Activated CD8-positive, alpha-beta memory T cell treated with anti-CD3 and anti-CD28 coated beads, Interleukin-2, amount 50 U/mL, for 4 hours (primary cell): ENCODE data around the gene NPL.

Experiments used
- DNase-seq: peaks from one replicate; pipeline ENCODE4 v3.0.0-alpha.2; 2020

NPL gene

DNA sequence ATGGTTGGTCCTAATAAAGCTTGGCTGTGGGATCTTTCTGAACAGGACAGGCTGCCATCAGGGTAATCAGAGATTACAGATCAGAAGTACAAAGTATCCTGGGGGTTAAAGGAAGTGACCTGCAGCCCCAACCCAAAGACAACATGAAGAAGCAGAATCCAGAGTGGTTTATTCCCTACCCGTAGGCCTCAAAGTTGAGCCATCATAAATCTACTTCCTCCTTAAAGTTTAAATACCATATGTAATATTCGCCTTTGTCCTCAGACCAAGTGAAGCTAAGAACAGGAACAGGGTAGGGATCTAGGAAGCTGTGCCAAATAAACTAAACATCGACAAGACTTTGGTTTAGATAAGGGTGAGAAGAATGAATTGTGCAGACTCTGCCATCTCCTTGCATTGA lies 33.6 kb downstream of the NPL start:
- no peak for DNase-seq

DNA sequence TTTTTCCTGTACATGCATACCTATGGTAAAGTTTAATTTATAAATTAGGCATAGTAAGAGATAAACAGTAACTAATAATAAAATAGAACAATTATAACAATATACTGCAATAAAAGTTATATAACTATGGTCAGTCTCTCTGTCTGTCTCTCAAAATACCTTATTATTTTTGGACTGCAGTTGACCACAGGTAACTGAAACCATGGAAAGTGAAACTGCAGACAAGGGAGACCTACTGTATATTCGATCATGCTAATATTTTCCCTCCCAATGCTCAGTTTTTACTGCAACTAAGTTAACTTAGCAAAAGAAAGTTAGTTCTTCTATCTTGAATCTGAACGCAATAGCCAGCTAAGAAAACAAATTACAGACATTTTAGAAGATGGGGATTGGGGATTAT lies 37.3 kb downstream of the NPL start:
- no peak for DNase-seq

DNA sequence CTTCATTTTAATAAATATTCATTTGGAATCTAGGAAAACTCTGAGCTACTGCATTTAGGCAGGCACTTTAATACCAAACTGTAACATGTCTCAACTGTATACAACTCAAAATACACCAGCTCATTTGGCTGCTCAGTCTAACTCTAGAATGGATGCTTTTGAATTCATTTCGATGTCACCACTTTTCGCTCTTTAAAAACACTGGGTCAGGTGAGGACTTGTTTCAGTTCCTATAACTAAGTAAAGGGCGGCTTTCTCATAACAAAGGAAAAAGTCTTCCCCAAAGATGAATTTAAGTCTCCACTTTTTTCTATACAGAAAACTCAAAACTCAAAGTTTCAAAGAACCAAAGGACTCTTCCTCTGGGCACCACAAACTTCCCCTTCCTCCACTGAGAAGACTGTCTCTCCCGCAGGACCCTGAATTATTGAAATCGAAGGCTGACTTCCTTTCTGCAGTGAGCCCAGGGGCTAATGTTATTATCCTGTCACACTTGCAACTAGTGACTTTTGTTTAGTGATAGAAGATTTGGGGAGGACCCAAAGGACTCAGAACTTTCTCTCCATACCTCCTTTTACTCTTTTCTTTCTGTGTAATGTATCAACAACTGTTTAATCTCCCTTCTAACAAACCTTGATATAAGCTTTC lies 39.8 kb downstream of the NPL start:
- no peak for DNase-seq

DNA sequence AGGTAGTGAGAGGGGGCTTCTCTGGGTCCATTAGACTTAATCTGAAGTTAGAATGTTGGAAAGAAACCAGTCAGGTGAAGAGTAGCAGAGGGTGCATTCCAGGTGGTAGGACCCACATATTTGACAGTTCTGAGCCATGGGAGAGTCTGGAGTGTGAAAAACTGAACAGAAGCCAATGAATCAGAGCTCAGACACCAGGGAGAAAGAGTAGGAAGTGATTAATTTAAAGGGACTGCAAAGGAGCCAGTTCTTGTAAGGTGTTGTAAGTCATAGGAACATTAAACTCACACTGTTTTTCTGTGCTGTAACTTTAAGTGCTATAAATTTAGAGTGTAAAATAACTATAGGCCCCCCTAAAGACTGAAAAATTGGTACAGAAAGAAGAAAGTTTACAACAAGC lies 43.7 kb downstream of the NPL start:
- no peak for DNase-seq

DNA sequence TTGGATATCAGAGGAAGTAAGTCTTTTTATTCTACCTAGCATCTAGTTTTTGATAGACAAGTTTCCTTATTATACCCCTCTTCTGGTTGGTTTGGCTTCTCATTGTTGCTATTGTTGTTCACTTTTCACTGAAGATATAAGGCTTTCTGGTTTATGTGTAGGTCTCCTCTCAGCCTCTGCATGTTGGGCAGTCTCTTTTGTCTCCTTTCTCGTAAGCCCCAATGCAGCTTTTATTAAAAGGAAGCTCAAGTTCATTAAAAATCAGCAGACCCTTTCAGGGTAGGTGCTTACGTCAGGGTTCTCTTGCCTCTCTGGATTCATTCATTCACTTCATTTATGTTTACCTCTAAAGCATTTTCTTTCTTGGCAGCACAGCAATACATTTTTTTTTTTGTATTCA lies 44.8 kb downstream of the NPL start:
- DNase-seq, result no peak

DNA sequence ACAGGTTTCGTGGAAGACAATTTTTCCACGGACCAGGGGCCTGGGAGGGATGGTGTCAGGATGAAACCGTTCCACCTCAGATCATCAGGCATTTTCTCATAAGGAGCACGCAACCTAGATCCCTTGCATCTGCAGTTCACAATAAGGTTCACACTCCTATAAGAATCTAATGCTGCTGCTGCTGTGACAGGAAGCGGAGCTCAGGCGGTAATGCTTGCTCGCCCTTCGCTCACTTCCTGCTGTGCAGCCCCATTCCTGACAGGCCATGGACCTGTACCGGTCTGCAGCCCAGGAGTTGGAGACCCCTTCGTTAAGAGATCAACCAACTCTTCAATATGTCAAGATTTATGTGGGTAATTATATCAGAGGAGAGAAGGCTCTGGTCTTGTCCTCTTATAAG lies 46.2 kb downstream of the NPL start:
- no peak for DNase-seq

DNA sequence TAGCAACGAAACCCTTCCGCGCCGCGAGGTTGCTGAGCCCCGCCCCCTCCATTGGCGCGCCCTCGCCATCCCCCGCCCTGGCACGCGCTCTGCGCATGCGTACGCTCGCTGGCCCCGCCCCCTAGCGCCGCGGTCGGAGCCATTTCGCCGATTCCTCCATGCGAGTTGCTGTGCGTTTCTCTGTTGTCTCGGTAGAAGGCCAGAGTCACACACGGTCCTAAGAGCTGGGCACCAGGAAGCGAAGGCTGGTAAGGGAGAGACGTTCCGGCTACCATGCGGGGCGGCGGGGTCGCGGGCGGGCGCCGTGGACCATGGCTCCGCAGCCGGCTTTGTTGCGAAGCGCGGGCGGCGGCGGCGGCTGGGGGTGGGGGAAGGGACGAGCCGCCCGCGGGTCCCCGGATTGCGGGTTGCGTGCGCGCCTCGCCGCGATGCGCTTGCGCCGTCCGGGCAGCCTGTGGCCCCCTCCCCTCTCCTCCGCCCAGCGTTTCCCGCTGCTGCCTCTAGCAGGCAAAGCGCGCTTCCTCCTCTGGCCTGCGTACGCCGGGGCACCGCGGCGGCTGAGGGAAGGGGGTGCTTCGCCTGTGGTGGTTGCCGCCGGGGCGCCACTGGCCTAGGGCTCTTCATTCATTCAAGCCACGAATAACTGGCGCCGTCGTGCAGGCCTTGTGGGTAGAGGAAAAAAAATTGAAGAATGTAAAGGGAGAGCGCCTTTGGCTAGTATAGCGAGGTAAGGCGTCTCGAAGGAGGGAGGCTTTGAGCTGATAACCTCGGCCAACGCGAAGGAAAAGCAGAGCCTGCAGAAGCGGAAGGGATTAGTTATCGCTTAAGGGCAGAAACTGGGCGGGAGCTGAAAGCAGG lies 49.9 kb downstream of the NPL start, which contains the start of gene DHX9:
TSS of gene DHX9 (plus strand) at position 139 of the 858 bp plus-strand sequence. CDS start 3,220 bp downstream, outside the sequence.
- peak; percentile 96 for DNase-seq

DNA sequence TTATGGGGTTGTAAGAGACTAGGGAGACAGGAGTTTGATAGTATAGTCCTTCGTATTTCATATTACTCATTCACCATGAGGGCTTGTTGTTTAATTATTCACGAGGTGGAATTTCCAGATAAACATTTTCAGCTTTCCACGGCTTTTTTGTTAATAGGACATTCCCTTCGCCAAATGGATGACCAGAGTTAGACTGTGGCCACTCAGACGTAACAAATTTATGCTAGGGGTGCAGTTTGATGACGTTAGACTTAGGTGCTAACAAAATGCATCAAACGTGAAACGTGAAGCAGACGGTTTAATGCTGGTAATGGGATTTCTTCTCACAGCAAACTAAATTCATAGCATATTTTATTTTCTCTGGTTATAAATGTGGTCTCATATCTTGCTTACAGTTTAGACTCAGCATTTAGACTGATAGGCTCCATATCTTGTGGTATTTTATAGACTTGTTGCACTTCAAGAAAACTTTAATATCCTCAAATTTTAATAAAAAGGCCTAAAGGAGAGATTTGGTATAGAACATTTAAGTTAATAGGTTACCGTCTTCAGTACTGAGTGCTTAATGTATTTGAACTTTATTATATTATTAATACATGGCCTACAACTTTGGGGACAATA lies 51.9 kb downstream of the NPL start:
- DNase-seq, result no peak

DNA sequence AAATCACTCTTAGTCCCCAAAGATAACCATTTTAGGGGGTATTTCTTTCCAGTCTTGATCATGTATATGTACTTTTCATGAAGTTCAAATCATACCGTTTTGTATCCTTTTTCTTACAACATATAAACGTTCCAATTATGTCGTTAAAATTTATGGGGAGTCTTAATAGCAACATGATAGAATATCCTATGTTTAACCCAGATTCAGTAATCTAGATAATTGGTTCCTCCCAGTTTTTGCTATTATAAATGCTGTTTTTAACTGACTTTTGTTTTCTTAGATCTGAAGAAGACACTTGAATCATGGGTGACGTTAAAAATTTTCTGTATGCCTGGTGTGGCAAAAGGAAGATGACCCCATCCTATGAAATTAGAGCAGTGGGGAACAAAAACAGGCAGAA lies 52.7 kb downstream of the NPL start:
- DNase-seq, result no peak

DNA sequence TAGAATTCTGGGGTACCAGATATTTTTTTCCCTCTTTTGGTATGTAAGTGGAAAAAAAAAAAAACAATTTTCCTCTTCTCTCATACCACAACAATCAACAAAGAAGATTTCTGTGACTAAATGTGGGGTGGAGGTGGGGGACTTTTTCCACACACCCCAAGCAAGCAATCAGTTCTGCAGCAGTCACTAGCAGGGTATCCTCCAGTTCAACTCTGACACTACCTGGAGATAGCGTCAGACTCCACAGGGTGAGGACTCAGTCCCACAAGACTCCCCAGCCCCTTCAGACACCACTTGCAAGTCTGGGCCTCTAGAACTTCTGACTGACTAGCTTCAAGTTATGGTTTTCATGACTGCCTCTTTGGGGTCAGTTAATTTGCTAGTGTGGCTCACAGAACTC lies 55.8 kb downstream of the NPL start:
- peak; percentile 36 for DNase-seq

DNA sequence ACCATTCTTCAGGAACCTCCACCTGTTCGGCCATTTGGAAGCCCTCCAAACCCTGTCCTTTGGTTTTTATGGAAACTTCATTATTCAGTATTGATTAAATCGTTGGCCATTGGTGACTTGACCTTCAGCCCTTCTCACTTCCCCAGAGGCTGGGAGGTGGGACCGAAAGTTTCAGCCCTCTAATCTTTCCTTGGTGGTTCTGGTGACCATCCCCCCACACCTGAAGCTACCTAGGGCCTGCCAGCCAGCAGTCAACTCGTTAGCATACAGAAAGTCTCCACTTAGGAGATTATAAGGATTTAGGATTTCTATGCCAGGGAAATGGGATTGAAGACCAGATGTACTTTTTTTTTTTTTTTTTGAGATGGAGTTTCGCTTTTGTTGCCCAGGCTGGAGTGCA lies 56.3 kb downstream of the NPL start:
- DNase-seq, result no peak

DNA sequence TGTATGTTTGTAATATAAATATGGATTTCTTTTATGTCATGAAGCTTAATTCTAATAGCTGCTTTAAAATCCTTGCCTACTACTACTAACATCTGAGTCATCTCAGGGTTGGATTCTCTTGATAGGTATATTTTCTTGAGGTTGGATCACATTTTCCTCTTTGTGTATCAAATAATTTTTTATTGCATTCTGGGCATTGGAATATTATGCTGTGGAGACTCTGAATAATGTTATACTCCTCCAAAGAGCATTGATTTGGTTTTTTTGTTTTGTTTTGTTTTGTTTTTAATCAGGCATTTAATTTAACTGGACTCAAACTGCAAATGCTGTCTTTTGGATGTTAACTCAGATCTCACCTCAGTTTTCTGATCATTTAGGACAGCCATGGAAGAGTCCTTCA lies 57.5 kb downstream of the NPL start:
- DNase-seq, result no peak

DNA sequence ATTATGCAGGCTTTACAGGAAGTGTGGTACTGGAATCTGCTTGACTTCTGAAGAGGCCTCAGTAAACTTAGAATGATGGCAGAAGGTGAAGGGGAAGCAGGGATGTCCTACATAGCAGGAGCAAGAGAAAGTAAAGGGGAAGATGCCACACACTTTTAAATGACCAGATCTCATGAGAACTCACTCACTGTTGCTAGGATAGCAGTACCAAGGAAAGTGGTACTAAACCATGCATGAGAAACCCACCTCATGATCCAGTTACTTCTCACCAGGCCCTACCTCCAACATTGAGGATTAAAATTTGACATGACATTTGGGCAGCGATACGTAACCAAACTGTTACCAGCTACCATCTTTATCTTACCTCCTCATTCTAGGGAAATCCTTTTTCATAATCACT lies 59.2 kb downstream of the NPL start:
- DNase-seq, result no peak

DNA sequence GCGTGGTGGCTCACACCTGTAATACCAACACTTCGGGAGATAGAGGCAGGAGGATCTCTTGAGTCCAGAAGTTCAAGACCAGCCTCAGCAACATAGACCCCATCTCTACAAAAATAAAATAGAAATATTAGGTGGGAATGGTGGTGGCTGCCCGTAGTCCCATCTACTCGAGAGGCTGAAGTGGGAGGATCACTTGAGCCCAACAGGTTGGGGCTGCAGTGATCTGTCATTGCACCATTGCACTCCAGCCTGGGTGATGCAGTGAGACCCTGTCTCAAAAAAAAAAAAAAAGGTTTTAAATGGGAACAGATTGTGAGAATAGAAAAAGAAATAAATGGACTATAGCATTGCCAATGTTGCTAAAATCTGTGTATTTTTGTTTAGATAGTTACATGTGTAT lies 60.7 kb downstream of the NPL start:
- no peak for DNase-seq

DNA sequence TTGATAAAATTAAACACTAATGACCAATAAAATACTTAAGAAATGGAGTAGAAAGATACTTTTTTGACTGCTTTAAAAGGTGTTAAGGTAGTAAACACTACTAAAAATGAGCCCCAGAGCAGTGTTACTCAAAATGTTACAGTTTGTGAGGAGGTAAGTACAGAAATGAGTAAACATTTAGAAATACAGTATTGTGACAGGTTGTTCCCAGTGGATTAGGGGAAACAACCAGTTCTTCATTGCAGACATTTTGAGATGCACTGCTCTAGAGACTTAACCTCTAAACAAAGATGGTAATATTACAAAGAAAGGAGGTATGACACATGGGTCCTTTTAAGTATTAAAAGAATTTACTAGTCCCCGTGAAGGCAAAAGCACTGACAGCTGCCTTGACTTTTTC lies 62.3 kb downstream of the NPL start:
- DNase-seq, result no peak

DNA sequence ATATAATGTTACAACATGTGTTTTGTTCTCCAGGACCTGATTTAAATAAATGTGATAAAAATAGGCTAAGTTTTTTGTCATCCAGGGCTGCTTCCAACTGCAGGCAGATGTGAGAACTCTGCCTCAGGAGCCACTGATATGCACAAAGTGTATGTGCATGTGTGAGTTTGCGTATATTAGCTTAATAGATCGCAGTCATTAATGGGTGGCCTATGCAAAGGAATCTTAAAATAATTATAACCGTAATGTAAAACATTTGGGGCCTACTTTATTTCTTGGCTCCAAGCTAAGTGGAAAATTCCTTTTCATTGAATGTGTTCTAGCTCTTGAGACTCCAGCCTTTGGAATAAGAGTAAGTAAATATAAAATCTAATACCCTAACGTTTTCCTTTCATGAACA lies 66.3 kb downstream of the NPL start:
- DNase-seq, result no peak

DNA sequence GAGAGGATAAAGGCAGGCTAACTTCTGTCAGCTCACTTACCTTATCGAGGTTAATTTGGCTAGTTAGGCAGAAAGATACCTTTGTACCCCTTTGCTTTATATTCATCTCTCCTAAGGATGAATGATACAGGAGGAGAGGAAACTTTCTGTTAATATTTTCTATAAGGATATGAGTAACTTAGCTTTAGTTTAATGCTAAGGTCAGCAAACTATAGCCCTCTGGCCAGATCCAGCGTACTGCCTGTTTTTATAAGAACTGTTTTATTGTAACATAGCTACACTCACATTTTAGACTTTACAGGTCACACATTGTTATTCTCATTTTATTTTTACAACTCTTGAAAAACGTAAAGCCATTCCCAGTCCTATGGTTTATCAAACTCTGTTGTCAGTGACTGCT lies 67.6 kb downstream of the NPL start:
- DNase-seq, result no peak

DNA sequence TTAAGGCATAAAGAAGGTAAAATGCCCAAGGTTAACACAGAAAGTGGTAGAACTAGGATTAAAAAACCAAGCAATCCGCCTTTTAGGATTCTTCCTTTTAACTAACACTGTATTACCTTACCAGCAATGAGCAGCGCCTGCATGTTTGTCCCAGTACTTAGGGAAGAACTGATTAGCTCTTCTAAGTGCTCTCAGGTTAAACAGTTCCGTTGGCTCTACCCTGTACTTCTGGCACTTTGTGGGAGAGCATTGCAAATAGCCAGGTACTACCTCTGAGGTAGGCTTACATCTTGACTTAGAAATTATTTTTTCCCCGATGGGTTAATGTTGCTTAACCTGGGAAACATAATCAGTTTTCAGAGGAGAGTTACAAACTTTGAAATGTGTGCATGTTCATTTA lies 71.1 kb downstream of the NPL start:
- DNase-seq, result no peak

DNA sequence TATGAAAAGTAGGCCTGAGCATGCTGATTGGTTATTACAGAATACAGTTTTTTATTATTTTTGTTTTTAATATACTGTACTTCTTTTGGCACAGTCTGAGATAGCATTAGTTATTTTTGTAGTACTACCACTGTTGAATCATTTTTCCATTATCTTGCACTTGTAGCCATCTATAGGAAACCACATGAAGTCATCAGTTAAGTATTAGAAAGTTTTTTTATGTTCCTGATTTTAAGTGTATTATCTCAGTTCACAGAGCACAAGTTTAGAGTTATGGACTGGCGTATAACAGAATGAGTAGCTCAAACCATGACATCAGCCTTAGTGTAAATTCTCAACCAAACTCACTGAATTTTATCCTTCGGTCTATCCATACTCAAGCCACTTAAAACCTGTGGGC lies 72.4 kb downstream of the NPL start:
- no peak for DNase-seq

DNA sequence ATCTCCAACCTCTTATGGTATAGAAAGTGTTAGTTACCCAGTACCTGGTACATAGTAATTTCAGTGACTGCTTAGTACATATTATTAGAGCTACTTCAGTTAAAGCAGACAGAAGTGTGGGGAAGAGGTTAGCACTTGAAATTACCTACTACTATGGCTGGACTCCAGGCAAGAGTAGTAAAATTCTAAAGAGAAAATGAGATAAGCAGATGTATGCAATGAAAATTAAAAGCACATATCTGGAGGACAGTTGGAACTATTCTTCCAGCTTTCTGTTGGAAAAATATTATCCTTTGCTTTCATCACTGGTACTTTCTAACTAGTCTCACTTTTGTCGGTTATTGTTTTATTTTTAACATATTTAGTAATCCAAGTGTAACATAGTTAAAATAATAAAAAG lies 73.3 kb downstream of the NPL start:
- DNase-seq, result no peak

DNA sequence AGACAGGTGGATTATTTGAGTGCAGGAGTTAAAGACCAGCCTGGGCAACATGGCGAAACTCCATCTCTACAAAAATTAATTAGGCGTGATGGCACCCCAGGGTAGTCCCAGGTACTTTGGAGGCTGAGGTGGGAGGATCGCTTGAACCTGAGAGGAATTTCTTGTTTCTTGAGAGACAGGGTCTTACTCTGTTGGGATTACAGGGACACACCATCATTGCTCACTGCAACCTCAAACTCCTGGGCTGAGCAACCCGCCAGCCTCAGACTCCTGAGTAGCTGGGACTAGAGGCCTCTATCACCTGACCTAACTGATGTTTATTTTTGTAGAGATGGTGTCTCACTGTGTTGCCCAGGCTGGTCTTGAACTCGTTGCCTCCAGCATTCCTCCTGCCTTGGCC lies 74.4 kb downstream of the NPL start:
- DNase-seq, result no peak

DNA sequence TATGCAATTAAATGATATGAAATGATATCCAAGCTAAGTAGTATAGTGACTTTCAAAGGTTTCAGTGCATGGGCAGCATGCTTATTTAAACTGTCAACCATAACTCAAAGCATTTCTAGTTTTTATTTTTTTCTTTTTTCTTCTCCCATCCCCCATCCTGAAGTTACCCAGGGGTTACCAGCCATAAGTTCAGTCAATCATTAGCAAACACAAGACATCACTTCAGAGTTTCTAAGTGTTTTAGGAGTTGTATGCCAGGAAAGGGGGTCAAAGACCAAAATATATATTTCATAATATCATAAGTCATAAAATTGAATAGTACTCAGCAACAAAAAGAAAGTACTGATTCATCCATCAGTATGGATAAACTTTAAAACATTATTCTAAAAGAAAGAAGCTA lies 78.3 kb downstream of the NPL start:
- no peak for DNase-seq

DNA sequence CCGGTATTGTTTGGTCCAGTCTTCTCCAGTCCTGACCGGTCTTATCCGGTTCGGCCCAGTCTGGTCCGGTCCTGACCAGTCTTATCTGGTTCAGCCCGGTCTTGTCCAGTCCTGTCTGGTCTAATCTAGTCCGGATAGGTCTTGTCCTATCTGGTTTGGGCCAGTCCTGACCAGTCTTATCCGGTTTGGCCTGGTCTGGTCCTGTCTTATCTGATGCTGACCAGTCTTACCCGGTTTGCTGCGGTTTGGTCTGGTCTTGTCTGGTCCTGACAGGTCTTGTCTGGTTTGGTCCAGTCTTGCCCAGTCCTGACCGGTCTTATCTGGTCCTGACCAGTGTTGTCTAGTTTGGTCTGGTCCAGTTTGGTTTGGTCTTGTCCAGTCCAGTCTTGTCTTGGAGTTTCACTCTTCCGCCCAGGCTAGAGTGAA lies 79.7 kb downstream of the NPL start:
- DNase-seq, result no peak

DNA sequence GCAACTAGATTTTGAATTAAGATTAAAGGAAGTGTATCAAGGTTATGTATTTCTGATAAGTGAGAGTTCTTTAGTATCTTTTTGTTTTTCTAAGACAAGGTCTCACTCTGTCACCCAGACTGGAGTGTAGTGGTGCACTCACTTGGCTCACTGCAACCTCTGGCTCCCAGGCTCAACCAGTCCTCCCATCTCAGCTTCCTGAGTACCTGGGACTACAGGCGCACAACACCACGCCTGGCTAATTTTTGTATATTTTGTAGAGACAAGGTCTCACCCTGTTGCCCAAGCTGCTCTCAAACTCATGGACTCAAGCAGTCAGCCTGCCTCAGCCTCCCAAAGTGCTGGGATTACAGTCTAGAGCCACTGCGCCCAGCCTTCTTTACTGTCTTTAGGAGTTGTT lies 83.3 kb downstream of the NPL start:
- DNase-seq, result no peak
